ENCODE results near the gene MFN2.

GRCh38 chr1:12051361-12051760 is 71.1 kb downstream of the MFN2 start:
- TF ChIP-seq YY1 (IDR thresholded peaks at IDR 0.05; ENCODE audit: insufficient read depth, insufficient read length) (no peak), ZNF274 (IDR thresholded peaks at IDR 0.05; ENCODE audit: low read depth, low read length) (no peak)

Measured in NT2/D1 (cell line).